WI38 (cell line): ENCODE data around the gene PSMB9.
"Not testable (repeated sequence)": the region's sequence is repeated elsewhere in the genome, so short reads cannot be mapped to it uniquely, and the experiment has no call there.

Source experiments
- H3K4me3 ChIP-seq: 2 replicates; pipeline ENCODE4 v1.5.1; 2011; ENCODE audit warnings: low read depth, mild to moderate bottlenecking, control low read depth, low read length
- TF ChIP-seq, protein P1 (sequence below): IDR thresholded peaks from 2 replicates; pipeline ENCODE4 v1.5.1; 2012; ENCODE audit warnings: low read depth, mild to moderate bottlenecking, control low read depth, low read length

The PSMB9 gene

DNA sequence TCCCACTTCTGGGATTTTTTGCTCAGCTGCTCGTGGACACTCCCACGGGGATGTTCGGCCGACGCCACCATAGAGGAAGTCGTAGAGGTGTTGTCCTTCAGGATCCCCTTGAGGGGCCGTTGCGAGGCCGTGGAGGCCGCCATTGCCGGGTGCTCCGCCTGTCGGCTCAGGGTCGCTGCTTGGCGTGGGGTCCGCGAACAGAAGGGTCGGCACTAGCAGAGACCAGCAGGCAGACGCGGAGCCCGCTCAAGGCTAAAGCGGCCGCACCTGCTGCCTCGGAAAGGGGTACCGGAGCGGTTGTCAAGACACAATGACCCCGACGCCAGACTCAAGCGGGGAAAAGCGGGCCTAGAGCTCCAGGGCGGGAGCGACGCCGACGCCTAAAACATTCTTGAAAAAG is 25.7 kb downstream of the PSMB9 start:
- no peak overlapping the region for H3K4me3 ChIP-seq
- TF ChIP-seq, protein P1, sequence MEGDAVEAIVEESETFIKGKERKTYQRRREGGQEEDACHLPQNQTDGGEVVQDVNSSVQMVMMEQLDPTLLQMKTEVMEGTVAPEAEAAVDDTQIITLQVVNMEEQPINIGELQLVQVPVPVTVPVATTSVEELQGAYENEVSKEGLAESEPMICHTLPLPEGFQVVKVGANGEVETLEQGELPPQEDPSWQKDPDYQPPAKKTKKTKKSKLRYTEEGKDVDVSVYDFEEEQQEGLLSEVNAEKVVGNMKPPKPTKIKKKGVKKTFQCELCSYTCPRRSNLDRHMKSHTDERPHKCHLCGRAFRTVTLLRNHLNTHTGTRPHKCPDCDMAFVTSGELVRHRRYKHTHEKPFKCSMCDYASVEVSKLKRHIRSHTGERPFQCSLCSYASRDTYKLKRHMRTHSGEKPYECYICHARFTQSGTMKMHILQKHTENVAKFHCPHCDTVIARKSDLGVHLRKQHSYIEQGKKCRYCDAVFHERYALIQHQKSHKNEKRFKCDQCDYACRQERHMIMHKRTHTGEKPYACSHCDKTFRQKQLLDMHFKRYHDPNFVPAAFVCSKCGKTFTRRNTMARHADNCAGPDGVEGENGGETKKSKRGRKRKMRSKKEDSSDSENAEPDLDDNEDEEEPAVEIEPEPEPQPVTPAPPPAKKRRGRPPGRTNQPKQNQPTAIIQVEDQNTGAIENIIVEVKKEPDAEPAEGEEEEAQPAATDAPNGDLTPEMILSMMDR: no peak

DNA sequence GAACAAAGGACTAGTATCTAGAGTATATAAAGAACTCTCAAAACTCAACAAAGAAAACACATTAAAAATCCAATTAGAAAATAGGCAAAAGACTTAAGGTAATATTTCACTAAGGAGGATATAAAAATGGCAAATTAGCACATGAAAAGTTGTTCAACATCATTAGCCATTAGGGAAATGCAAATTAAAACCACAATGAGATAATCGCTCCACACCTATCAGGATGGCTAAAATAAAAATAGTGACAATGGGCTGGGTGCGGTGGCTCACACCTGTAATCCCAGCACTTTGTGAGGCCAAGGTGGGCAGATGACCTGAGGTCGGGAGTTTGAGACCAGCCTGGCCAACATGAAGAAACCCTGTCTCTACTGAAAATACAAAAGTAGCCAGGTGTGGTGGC is 27.0 kb downstream of the PSMB9 start:
- H3K4me3 ChIP-seq: not testable (repeated sequence)

DNA sequence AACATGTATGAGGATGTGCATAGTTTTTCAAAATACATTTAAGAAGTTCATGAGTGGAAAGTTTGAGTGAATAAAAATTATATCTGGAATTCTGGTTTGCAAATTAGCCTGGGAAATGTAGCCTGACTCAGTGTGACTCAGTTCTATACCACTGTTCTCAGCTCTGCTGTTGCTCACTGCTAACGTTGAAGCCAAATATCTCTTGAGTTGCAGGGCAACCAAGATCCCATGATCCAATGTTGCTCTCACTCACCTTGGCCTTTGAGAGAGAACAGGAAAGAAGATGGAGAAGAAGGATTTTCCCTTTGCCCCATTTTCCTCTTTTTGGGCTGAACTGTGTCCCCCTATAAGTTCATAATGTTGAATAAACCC is 28.9 kb downstream of the PSMB9 start:
- TF ChIP-seq, protein P1: no peak
- no peak overlapping the region for H3K4me3 ChIP-seq

DNA sequence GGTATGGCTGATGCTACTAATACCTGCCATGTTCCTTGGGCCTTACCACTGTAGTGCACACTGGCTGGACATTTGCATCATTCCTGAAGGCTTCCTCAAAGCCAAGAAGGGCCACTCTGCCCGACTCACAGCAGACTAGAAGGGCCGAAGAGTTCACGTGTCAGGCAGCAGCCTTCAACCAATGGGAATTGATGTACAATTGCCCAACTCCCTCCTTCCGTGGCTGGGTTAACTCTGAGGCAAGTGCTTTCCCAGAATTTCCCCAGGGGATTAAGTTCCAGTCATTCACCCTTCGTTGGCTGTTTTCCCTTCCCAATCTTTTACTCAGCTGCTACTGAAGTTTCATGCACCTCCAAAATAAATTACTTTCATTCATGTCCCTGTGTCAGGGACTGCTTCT is 29.8 kb downstream of the PSMB9 start:
- TF ChIP-seq, protein P1: no peak
- H3K4me3 ChIP-seq: no peak overlapping the region

DNA sequence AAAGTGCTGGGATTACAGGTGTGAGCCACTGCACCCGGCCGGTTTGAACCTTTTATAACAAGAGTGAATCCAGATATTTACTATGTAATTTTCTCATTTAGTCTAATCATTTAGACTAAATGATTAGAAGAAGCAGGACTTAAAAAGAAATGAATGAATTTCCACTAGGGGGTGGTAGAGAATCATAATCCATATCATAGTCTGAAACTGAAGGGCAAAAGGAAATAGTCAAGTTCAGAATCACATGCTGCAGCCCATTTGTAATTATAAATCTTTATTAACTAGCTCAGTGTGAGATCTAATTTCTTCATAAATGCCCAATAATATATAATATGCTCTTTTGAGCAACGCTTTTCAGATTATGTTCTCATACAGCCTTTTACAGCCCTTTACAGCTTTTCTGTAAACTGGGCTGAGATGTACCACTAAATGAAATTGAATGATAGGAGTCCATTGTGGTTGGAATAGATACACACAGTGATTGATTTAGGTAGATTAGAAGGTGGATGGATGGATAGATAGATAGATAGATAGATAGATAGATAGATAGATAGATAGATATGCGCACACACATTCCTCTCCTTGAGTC is 31.8 kb downstream of the PSMB9 start:
- TF ChIP-seq, protein P1: peak; percentile 9; the same call in 1 of the 2 replicates
- H3K4me3 ChIP-seq: no peak overlapping the region

DNA sequence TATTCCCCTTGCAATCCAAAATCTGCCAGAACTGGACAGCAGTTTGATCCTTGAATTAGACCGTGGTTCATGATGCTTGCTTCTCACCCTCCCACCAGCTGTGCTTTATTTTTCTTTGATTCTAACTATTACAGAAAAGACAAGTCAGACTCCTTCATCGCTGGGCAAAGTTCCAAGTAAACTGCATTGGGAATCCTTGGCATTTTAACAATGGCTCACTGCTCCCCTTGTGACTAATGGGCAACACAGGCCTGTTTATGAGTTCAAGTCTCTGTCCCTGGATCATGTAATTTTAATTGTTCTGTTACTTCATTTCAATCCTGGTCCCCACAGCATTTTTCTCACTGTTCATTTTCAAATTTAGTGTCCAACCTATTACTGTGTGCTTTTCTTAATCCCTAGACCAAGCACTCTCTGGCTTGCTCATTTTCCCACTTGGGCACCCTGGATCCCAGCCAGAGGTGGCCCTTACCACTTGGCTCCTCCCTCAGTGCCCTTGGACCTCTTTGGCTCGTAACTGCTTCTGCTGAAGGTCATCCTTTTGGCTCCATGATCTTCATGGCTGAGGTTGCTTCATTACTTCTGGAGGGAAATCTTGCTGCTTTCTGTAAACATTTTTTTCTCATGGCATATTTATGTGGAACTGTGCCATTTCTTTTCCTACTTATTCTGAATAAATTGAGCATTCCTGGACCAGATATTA is 32.8 kb downstream of the PSMB9 start:
- TF ChIP-seq, protein P1: no peak
- no peak overlapping the region for H3K4me3 ChIP-seq

DNA sequence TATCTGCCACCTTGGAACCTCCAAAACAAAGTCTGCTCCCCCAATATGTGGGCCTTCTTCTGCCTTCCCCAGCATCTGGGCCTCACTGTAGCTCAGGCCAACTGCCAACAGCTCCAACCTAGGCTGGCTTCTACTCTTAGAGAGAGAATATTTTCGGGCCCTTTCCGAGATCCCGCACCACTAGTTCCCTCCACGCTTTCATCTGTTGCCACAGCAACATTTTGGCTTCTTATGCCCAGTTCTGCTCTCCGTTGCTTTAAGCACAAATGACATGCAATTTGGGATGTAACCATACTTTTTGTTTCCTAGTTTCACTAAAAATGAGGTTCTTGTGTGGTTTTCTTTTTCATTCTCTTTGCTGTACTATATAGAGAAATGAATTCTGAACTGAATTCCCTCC is 33.6 kb downstream of the PSMB9 start:
- no peak overlapping the region for H3K4me3 ChIP-seq
- TF ChIP-seq, protein P1: no peak

DNA sequence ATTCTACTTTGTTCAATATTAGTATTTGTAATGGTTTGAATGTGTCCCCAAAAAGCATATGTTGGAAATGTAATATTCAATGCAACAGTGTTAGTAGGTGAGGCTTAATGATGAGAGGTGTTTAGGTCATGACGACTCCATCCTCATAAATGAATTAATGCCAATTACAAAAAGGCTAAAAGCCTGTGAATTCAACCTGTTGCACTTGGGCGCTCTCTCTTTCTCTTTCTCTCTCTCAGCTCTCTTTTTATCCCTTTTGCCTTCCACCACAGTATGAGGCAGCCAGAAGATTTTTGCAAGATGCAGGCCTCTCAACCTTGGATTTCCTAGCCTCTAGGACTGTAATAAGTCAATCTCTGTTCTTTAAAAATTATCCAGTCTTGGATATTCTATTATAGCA is 34.6 kb downstream of the PSMB9 start:
- TF ChIP-seq, protein P1: no peak
- no peak overlapping the region for H3K4me3 ChIP-seq
